Central memory CD4-positive, alpha-beta T cell (primary cell): ENCODE data around the gene OBSCN.

Source experiments
- DNase-seq: peaks from one replicate; pipeline ENCODE4 v3.0.0; 2022

Gene OBSCN

DNA sequence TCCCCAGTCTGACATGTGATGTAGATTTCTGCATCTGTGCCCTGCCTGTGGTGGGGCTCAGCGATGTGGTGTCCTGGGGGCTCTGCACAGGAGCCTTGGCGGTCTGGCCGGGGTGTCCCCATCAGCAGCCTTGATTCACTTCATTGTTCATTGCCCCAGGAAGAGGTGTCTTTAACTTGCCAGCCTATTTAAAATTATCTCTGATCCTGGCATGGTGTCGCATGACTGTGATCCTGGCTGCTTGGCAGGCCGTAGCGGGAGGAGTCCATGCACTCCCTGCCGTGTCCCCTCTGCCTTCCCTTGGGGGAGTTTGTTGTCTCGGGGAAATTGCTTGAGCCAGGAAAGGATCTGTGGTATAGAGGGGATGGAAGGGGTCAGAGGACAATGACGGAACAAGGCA lies 138.9 kb downstream of the OBSCN start:
- no peak for DNase-seq

DNA sequence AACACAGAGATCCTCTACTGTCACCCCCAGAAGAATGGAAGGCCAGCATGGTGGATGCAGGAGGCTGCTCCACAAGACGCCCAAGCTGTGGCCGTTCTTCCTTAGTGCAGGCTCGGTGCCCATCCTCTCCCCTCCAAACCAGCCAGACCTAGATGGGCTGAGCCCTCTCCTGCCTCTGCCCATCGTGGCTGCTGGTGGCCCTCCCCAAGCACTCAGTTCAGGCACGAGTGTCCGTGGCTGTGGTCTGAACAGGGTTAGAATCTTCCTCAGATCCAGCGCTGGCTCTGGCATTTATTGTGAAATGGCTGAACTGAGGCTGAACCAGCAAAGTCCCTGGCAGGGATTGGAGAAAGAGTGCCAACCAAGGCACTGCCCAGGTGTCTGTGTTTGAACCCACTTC lies 139.3 kb downstream of the OBSCN start:
- DNase-seq = no peak

DNA sequence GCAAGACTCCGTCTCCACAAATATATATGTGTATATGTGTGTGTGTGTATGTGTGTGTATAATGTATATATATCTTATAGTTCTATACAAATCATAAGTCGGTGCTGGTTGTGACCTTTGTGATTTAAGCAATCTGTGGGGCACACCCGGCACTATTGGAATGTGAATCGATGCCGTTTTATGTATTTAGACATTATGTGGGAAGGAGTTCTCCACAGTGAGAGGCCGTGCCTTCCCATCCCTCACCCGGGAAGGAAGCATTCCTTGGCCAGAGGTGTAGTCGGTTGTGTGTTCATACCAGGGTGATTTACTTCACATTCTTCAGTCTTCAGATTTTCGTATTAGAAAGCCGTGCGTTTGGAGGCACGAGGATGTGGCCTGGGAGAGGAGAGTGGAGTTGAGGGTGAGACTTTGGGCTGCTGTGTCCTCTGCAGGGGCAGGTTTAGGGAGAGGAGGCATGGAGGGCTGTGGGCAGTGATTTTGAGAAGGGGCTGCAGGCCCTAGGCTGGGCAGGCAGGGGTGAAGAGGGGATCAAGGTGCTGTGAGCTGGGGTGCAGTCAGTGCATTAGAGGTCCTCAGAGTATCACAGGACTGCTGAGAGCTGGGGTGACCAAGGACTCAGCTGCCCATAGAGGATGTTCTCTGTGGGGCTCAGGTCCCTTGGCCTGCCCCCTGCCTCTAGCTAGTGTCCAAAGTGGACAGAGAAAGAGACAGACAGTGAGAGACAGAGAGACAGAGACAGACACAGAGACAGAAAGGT lies 141.0 kb downstream of the OBSCN start:
- DNase-seq = no peak

DNA sequence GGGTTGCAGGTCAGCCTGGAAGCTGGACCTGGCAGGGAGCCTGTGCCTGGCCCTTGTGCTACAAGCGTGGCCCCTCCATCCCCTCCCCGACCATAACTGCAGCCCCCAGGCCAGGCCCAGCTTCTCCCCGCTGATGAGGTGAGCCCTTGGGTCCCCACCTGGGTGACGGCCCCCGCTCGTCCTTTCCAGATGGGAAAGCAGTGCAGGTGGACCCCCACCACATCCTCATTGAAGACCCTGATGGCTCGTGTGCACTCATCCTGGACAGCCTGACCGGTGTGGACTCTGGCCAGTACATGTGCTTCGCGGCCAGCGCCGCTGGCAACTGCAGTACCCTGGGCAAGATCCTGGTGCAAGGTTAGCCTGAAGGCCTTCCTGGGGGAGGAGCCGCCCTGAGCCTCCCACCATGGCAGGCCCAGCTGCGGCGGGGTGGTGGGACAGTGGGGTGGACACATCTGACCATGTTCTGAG lies 141.9 kb downstream of the OBSCN start:
- no peak for DNase-seq

DNA sequence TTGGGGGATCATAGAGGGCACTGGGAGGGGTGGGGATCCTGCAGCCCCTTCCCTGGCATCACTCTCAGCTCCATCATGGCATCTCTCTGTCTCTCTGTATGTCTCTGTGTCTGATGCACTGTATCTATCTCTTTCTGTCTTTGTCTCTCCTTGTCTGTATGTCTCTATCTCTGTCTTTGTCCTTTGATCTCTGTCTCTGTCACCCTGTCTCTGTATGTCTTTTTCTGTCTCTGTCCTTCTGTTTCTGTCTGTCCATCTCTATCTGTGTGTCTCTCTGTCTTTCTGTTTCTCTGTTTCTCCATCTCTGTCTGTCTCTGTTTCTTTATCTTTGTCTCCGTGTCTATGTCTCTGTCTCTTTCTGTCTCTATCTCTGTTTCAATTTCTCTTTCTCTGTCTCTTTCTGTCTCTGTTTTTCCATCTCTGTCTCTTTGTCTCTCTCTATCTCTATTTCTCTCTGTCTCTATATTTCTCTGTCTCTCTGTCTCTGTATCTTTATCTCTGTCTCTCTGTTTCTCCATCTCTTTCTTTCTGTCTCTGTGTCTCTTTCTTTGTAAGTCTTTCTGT lies 142.4 kb downstream of the OBSCN start:
- DNase-seq = no peak

DNA sequence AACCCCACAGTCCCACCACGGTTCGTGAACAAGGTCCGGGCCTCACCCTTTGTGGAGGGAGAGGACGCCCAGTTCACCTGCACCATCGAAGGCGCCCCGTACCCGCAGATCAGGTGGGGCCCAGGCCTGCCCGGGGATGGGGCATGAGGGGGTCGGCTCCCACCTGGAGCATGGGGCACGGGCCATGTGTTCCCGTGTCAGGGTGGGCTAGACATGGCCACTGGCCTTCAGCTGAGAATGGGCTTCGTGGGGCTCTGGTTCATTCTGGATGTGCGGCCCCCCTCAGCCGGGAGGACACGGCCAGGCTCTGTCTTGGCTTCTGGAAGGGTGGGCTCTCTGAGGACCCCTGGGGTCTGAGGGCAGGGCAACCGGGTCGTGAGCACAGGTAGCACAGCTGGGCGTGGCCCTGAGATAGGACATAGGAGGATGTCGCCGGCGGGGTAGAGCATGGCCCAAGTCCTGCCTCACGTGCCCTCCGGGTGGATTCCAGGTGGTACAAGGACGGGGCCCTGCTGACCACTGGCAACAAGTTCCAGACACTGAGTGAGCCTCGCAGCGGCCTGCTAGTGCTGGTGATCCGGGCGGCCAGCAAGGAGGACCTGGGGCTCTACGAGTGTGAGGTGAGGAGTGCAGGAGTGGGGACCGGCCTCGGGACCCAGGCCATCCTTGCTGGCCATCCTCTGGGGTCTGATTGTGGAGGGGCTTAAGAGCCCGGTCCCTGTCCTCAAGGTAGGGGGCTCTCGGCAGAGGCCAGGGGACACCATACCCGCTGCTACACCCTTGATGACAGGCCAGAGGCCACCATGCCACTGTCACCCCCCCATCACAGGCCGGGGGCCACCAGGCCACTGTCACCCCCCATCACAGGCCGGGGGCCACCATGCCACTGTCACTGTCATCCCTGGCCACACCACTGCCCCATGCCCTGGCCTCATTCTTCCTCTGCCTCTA lies 143.3 kb downstream of the OBSCN start:
- DNase-seq = no peak

DNA sequence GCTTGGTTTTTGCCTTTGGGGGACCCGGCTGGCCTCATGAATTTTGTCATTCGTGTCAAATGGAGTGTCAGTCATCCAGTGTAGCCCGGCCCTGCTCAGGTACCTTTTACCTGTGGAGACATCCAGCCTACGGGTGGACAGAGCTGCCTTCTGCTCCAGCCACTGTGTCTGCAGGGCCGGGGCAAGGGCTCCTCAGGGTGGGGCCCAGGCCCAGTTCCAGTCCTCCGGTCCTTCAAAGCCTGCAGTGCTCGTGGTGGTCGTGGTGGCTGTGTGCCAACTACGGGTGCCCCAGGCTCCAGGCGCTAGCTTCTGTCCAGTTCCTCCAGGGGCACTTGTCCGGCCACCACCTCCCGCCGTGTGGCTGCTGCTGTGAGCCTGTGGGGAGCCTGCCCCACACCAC lies 144.0 kb downstream of the OBSCN start:
- DNase-seq = no peak

DNA sequence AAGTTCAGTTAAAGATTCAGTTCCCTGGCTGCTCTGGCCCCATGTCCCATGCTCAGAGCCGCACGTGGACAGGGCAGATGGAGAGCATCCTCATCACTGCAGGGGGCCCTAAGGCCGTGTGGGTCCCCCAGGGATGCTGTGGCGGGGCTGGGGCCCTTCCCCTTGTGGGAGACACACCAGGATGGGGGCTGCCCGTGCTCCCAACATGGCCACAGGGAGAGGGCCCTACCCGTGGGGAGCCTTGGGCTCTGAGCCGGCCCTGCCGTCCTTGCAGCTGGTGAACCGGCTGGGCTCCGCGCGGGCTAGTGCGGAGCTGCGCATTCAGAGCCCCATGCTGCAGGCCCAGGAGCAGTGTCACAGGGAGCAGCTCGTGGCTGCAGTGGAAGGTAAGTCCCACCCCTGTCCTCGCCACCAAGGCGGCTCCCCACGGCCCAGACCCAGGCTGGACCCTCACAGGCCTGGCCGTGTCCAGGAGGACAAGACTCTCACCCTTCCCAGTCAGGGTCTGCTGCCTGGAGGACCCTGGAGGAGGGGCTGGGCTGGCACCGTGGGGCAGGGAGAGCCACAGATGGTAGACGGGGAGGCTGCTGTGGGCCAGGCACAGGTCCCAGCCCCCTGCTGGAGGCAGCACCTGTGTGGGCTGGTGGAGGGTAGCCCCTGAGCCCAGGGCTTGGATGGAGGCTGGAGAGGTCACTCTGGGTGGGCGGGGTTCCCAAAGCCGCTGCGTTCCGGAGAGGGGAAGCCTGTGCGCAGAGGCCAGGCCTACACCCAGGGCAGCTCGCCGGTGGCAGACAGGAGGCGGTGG lies 145.0 kb downstream of the OBSCN start:
- no peak for DNase-seq

DNA sequence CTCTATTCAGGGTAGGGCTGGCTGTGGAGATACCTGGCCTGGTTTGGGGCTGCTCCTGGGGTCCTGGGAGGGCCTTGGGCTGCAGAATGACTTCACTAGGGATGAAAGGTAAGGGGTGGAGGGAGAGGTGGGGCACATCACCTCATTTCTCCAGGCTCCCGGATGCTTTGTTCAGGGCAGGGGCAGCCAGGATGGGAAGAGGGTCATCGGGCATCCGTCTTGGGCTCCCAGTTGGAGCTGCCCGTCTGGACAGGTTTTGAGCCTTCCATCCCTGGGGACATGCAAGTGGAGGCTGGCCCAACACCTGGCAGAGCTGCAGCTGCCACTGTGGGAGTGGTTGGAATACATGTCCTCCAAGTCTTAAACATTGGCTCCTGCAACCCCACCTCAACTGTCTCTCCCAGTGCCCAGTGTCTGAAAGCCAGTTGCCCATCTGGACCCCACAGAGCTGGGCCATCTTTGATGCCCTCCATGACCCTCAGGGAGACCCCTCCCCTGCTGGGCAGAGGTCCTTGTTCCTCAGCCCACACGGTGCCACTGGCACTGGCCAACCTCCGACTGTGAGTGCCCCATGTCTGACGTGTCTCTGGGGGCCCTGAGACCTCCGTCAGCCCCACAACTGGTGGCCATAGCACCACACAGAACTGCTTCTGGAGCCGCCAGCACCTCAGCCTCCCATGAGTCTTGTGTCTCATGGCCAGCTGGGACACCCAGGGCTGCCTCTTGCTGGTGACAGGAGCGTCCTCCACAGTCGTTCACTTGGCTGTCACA lies 145.9 kb downstream of the OBSCN start:
- no peak for DNase-seq

DNA sequence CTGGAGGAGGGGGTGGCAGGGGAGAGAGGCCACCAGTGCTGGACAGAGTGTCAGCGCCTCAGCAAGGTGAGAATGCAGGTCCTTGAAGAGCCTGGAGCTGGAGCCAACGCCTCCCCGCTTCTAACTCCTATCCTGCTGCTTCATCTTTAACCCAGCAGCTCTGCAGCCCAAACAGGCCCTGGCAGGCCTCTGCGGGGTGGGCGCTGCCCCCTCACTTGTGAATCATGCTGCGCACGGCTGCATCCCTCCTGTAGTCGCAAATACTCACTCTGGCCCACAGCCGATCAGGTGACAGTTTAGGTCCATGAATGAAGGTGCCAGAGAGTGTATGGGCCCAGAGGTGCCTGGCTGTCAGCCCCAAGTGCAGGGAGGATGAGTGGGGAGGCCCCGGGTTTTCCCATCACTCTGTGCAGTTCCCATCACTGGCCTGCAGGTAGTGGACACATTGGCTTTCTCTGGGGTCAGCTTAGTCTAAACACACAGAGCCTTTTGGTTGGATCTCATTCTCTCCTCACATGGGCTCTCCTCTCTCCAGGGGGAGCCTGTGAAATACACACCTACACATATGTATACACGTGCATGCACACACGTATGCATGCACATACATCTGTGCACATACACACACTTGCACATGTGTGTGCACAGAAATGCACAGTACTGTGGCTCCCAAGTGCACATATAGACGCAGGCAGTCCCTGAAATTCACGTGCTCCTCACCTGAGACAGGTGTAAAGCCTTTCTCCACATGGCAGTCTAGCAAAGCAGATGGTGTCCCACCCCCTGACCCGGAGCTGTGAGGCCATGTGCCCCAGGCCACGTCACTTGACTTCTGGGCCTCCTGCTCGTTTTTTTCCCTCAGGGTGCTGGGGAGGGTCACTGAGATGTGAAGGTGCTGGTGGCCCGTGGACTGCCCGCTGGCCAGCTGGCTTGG lies 146.8 kb downstream of the OBSCN start:
- DNase-seq = no peak

DNA sequence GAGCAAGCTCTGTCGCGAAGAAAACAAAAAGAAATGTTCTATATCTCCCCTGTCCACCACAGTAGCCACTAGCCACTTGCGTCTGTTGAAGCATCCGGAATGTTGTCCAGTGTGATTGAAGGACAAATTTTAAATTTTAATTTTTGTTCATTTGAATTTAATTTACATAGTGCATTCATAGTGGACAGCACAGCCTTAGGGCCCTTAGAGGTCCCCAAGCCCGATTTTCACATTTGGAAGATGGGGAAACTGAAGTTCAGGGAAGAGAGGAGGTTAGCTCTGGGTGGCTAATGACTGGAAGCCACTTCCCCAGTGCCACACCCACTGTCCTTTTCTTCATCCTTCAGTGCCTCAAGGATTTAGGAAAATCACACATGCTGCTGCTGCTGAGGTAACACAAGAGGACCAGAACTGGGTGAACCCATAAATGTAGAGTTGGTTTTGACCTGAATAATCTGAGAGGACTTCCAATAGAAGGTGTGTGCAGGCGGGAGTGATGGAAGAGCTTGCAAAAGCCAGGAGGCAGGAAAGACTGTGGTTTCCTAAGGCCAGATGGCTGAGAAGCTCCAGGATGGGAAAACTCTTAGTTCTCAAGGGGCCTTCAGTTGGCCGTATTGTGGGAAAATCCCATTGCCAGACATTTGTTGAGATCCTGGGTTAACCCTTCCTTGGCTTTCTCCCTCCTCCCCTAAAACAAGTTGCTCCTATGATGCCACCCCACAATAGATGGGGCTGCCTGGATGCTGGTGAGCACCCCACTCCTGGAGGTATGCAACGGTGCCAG lies 149.2 kb downstream of the OBSCN start:
- no peak for DNase-seq

DNA sequence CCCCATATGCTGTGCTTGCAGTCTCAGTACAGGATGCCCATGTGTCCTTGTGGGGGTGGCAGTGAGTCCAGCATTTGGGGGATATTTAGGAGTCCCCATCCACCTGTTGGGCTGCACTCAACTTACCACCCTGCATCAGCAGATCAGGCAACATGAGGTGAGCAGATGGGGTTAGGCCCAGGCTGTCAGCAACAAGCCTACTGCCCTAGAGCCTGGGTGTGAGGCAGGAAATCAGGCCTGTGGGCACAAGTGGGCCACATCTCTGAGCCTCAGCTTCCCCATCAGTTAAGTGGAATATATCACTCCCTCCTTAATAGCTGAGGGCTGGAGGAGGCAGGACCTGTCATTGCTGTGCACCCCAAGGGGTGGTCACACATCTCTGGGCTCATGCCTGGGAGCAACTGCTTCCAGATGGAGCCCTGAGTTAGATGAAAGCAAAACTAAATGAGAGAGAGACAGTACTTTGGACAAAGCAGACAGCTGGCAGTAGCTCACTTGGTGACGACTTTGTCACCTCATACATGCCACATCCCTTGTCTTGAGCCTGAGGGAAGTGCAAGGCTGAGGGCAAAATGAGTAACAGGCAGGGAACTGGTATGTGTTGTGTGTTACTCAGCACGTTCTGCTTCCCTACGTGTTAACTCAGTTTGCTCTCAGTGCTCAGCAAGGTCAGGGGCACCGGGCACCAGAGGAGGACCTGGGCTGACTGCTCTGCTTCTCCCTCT lies 150.4 kb downstream of the OBSCN start:
- no peak for DNase-seq

DNA sequence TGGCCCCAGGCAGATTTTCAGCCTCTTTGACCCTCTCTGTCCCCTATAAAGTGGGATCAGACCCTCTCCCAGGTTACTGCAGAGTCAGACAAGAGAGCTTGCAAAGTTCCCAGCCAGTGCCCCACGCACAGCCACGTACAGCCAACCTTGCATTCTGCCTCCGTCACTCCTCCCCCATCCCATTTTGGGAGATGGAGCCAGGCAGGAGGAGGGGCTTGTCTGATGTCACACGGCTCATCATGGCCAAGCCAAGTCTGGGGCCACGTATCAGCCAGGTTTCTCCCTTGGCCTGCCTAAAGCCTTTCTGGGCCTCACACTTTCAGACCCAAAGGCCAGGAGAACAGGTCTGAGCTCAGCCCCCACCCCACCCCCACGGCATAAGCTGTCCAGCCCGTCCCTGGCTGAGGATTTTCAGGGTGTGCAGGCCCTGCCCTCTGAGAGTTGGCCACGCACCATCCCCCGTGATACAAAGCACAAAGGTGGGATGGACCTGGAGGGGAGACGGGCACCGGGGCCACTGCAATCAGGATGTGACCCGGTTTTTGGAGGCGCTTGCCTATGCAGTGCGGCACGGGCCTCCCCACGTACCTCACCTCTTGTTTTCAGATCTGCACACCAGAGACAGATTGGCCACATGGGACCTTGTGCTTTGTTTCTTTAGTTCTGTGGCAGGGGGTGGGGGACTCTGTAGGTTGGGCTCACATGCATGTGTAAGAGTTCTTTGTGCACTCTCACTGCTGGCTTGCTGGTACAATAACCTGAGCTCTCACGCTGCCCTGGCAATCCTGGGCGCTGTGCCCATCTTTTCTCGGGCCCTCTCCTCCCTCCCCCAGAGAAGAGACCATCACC lies 151.1 kb downstream of the OBSCN start:
- no peak for DNase-seq

DNA sequence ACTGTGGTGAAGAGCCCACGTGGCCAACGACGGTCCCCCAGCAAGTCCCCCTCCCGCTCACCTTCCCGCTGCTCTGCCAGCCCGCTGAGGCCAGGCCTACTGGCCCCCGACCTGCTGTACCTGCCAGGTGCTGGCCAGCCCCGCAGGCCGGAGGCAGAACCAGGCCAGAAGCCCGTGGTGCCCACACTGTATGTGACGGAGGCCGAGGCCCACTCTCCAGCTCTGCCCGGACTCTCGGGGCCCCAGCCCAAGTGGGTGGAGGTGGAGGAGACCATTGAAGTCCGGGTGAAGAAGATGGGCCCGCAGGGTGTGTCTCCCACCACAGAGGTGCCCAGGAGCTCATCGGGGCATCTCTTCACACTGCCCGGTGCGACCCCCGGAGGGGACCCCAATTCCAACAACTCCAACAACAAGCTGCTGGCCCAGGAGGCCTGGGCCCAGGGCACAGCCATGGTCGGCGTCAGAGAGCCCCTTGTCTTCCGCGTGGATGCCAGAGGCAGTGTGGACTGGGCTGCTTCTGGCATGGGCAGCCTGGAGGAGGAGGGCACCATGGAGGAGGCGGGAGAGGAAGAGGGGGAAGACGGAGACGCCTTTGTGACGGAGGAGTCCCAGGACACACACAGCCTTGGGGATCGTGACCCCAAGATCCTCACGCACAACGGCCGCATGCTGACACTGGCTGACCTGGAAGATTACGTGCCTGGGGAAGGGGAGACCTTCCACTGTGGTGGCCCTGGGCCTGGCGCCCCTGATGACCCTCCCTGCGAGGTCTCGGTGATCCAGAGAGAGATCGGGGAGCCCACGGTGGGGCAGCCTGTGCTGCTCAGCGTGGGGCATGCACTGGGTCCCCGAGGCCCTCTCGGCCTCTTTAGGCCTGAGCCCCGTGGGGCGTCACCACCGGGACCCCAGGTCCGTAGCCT lies 152.0 kb downstream of the OBSCN start:
- no peak for DNase-seq

DNA sequence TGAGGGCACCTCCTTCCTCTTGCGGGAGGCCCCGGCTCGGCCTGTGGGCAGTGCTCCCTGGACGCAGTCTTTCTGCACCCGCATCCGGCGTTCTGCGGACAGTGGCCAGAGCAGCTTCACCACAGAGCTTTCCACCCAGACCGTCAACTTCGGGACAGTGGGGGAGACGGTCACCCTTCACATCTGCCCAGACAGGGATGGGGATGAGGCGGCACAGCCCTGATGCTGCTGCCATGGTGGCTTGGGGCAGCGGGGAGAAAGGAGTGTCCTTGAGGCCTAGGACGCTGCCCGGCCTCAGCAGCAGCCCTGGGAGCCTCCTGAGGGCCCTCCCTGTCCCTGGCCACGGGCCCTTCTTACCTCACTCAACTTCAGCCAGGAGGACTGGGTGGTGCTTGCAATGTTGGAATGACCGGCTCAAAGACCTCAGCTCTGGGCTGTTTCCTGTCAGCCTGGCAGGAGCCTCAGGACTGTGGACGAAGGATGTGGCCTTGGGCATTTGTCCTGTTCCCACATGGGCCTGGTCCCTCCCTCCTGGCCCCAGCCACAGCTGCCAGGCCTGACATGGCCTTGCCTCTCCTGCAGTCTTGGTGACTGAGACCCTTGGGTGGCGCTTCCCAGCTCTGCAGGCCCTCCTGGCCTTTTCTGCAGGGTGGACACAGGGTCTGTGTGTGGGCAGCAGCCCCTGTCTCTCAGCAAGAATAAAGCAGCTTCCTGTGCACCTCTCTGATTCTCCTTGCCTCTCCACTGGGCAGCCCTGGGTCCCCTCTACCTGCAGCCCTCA lies 152.9 kb downstream of the OBSCN start:
- DNase-seq = no peak
